ENCODE measurements around the gene DENND1B. TPM values are rescaled to one million over a fixed set of nuclear protein-coding genes. Genes with fewer than 3 reads are reported as not detected.

DENND1B gene
- total RNA-seq, 2 experiments from 2014 or later = 10.8 to 12.7 TPM

DNA sequence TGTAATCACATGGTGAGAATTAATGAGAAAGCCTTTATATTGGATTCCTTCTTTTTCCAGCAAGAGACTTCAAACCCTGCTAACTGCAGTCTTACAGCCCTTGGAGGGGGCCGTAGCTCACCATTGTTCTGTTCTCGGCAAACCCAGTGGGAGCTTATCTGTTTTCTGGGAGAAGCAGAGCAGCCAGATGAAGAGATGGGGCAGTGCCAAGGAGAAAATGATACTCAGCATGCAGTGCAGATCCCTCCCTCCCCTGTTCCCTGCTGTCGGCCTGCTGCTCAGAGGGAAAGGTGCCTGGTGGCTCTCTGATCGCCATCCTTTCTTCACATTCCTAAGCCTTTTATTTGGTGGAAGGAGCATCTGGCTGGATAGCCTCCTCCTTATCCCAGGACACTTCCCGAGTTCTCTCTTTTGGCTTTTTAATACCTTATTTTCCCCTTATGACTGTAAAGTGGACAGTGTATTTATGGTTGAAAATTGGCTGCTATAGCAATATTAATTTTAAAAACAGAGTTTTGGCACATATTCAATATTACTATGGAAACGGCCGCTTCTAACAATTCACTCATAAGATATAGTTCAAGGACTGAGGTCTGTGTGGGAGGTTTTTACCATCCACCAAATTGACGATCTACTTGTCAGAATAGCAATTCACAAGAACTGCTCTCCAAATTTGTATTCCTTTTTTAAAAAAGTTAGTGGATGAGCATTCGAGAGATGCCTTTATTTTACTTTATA is 303.9 kb downstream of the DENND1B start:
- H3K4me1 Mint-ChIP-seq (ENCODE audit: low read depth) = no peaks in the 10 kb centered on the region
- TF ChIP-seq, protein P1, sequence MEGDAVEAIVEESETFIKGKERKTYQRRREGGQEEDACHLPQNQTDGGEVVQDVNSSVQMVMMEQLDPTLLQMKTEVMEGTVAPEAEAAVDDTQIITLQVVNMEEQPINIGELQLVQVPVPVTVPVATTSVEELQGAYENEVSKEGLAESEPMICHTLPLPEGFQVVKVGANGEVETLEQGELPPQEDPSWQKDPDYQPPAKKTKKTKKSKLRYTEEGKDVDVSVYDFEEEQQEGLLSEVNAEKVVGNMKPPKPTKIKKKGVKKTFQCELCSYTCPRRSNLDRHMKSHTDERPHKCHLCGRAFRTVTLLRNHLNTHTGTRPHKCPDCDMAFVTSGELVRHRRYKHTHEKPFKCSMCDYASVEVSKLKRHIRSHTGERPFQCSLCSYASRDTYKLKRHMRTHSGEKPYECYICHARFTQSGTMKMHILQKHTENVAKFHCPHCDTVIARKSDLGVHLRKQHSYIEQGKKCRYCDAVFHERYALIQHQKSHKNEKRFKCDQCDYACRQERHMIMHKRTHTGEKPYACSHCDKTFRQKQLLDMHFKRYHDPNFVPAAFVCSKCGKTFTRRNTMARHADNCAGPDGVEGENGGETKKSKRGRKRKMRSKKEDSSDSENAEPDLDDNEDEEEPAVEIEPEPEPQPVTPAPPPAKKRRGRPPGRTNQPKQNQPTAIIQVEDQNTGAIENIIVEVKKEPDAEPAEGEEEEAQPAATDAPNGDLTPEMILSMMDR (IDR thresholded peaks at IDR 0.05) = no peak
- H3K9me3 Mint-ChIP-seq = no peaks in the 10 kb centered on the region
- no peak for ATAC-seq
- intact Hi-C loops (cut with micrococcal nuclease) = no loop called here
- no peak for DNase-seq
- ChIA-PET POLR2A (no interaction called here), CTCF (interaction anchor here (2.0 kb wide), 1 partner anchor 71 kb away, joined by 5 read pairs; no protein-coding TSS in a partner anchor)
- no peak overlapping the region for H3K27ac Mint-ChIP-seq
- H3K27me3 Mint-ChIP-seq = peaks cover 2% of the 10 kb centered on the region
- H3K4me3 Mint-ChIP-seq = no peak overlapping the region
- no peaks in the 10 kb centered on the region for H3K36me3 Mint-ChIP-seq (ENCODE audit: low read depth)

DNA sequence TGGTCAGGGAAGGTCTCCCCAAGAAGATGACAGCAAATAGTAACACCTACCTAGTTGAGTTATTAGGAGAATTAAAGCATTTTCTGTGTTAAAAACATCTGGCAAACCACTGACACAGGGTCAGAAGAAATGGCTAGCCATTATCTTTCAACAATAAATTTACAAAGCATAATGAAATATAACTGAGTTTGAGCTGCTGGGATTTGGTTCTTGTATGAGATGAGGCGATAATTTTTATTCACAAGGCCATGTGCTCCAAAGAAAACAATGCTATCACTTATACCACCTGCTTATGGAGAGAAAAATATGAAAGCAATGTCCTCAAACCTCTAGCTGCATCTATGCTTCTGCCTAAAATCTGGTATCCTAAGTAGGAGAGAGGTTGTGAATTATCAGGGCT is 304.9 kb downstream of the DENND1B start:
- no peaks in the 10 kb centered on the region for H3K36me3 Mint-ChIP-seq (ENCODE audit: low read depth)
- H3K9me3 Mint-ChIP-seq = no peaks in the 10 kb centered on the region
- no peak overlapping the region for H3K27ac Mint-ChIP-seq
- no peaks in the 10 kb centered on the region for H3K4me1 Mint-ChIP-seq (ENCODE audit: low read depth)
- TF ChIP-seq, protein P1 (IDR thresholded peaks at IDR 0.05) = no peak
- CTCF ChIA-PET = interaction anchor here (0.9 to 2.0 kb wide), 2 partner anchors 9 to 70 kb away, joined by 3 to 5 read pairs; no protein-coding TSS in a partner anchor
- POLR2A ChIA-PET = no interaction called here
- H3K4me3 Mint-ChIP-seq = no peak overlapping the region
- peaks cover 2% of the 10 kb centered on the region for H3K27me3 Mint-ChIP-seq
- DNase-seq (no peak), ATAC-seq (no peak)
- intact Hi-C loops (cut with micrococcal nuclease) = no loop called here

DNA sequence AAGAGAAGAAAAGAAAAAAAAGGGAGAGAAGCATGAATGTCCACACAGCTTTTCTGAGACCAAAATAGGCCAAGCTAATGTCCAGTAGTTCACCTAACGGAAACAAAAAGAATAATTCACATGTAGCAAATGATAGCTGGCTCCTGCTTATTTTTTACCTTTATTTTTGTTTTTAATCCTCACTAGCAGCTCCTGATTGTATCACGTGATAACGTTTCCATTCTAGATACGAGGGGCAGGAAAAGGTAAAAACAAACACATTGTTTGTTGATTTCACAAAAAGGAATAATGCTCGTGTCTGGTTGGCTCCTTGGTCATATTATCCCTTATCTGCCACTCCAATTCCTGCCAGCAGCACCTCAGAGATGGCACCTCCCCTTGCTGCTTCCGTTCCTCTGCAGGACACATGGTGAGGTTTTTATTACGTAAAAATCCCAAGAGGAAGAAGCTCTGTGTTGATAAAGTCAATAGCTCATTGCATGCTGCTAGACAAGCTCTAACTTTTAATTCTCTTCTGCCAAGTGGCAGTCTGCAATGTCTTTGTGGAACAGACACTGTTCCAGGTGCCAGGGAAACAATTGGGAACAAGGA is 305.6 kb downstream of the DENND1B start:
- intact Hi-C loops (cut with micrococcal nuclease) = no loop called here
- H3K9me3 Mint-ChIP-seq = no peaks in the 10 kb centered on the region
- H3K4me1 Mint-ChIP-seq (ENCODE audit: low read depth) = no peaks in the 10 kb centered on the region
- no peak overlapping the region for H3K4me3 Mint-ChIP-seq
- ChIA-PET POLR2A (no interaction called here), CTCF (interaction anchor here (0.9 to 2.0 kb wide), 2 partner anchors 9 to 70 kb away, joined by 3 to 5 read pairs; no protein-coding TSS in a partner anchor)
- H3K36me3 Mint-ChIP-seq (ENCODE audit: low read depth) = no peaks in the 10 kb centered on the region
- ATAC-seq (no peak), DNase-seq (no peak)
- H3K27me3 Mint-ChIP-seq = peaks cover 2% of the 10 kb centered on the region
- TF ChIP-seq, protein P1 (IDR thresholded peaks at IDR 0.05) = no peak
- no peak overlapping the region for H3K27ac Mint-ChIP-seq

DNA sequence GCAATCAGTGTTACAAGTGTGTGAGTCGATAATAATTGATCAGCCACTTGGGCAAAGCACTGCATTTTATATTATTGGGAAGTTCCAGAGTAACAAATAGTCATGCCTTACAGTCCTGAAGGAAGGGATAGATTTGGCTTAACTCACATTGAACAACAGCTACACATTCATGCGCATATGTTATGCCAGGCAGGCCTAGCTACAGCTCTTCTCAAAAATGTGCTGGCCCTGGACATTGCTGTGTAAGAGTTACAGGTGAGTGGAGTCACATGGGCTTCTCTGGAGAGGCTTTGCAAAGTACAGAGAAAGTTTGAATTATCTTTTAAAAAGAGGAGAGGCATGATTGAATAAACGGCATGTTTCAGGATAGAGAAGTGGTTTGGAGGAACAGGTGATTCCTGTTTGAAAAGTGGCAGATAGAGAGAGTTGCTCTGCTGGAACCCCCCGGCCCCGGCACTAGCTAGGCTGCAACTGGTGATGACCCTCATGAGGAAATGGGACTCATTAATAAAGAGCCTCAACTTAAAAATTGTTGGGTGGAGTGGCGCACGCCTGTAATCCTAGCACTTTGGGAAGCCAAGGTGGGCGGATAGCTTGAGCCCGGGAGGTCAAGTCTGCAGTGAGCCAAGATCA is 306.6 kb downstream of the DENND1B start:
- Mint-ChIP-seq H3K27ac (no peak overlapping the region), H3K27me3 (peaks cover 2% of the 10 kb centered on the region), H3K36me3 (ENCODE audit: low read depth) (no peaks in the 10 kb centered on the region), H3K9me3 (no peaks in the 10 kb centered on the region), H3K4me3 (no peak overlapping the region), H3K4me1 (ENCODE audit: low read depth) (no peaks in the 10 kb centered on the region)
- TF ChIP-seq, protein P1 (IDR thresholded peaks at IDR 0.05) = no peak
- intact Hi-C loops (cut with micrococcal nuclease) = no loop called here
- CTCF ChIA-PET = interaction anchor here (1.1 kb wide), 1 partner anchor 53 kb away, joined by 4 read pairs; no protein-coding TSS in a partner anchor
- POLR2A ChIA-PET = no interaction called here
- DNase-seq = no peak
- ATAC-seq = no peak

DNA sequence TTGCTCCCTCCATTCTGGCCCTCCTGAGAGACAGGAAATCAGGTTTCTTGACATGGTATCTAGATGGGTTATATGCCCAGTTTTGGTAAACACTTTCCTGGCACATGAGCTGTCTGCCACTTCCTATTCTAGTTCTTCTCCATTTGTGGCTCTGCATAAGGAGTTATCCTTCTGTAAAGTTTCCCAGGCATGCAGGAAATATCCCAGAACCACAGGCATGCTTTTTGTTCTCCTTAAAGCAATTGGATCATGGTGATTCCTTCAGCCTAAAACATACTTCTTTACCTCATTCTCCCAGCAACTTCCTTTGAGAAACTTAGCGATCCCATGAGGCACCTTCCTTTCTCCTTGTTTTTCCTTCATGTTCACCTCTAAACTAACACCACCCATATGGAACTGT is 307.4 kb downstream of the DENND1B start:
- Mint-ChIP-seq H3K4me1 (ENCODE audit: low read depth) (no peaks in the 10 kb centered on the region), H3K36me3 (ENCODE audit: low read depth) (no peaks in the 10 kb centered on the region), H3K27ac (no peak overlapping the region), H3K27me3 (peaks cover 2% of the 10 kb centered on the region), H3K9me3 (no peaks in the 10 kb centered on the region), H3K4me3 (no peak overlapping the region)
- DNase-seq (no peak), ATAC-seq (no peak)
- CTCF ChIA-PET = interaction anchor here (1.1 kb wide), 1 partner anchor 54 kb away, joined by 4 read pairs; no protein-coding TSS in a partner anchor
- intact Hi-C loops (cut with micrococcal nuclease) = no loop called here
- POLR2A ChIA-PET = no interaction called here
- TF ChIP-seq, protein P1 (IDR thresholded peaks at IDR 0.05) = no peak
